Activated CD8-positive, alpha-beta memory T cell treated with anti-CD3 and anti-CD28 coated beads for 36 hours (primary cell): ENCODE measurements around the gene RNF214. TPM values are rescaled to one million over a fixed set of nuclear protein-coding genes. Genes with fewer than 3 reads are reported as not detected.

Experiments used
- CTCF ChIA-PET: fragments of 350-600 bp; sonication (Branson Sonifier 250); formaldehyde crosslinking; loops from one replicate; lab custom pipeline; 2021; ENCODE audit warnings: antibody characterized with exemption; lab: Charles Lee
- POLR2A ChIA-PET: fragments of 350-600 bp; sonication (Branson Sonifier 250); formaldehyde crosslinking; loops from one replicate; lab custom pipeline; 2021; ENCODE audit warnings: antibody characterized with exemption; lab: Charles Lee
- total RNA-seq, 2 experiments: library from RNA; stranded (reverse); gene quantifications; one replicate each; pipeline ENCODE4 v1.2.3, GENCODE V29; 2021

RNF214 gene
- total RNA-seq, 2 experiments from 2014 or later = 19.7 to 22.9 TPM

GRCh38 chr11:117296881-117297280 is 64.4 kb downstream of the RNF214 start:
- POLR2A ChIA-PET = no interaction called here

GRCh38 chr11:117298195-117298594 is 65.7 kb downstream of the RNF214 start:
- POLR2A ChIA-PET = no interaction called here
- CTCF ChIA-PET = no interaction called here

More at GRCh38 chr11:117296881-117297280, 64.4 kb downstream of the RNF214 start:
- CTCF ChIA-PET = no interaction called here

- POLR2A ChIA-PET = no interaction called here
- CTCF ChIA-PET = no interaction called here
Measured at GRCh38 chr11:117299351-117300282, 67.1 kb downstream of the RNF214 start.

DNA sequence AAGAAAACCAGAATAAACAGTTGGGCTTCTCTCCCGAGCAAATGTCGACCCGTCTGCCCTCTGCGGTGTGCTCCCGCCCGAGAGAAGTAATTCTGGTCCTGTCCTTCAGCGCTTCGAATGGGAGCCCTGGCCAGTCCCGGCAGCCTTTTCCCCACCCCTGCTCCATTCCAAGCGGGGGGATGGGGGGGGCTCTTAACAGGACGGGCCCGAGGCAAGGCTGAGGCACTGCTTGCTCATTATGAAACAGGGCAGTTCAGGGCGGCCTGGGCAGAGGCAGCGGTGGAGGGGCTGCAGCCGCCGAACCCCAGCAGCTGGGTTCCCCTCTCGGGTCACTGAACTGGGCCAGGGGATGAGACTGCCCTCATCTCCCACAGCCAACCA is 67.8 kb downstream of the RNF214 start:
- POLR2A ChIA-PET = no interaction called here
- CTCF ChIA-PET = no interaction called here

- CTCF ChIA-PET = no interaction called here
- POLR2A ChIA-PET = no interaction called here
Measured at GRCh38 chr11:117300773-117301172, 68.3 kb downstream of the RNF214 start.

DNA sequence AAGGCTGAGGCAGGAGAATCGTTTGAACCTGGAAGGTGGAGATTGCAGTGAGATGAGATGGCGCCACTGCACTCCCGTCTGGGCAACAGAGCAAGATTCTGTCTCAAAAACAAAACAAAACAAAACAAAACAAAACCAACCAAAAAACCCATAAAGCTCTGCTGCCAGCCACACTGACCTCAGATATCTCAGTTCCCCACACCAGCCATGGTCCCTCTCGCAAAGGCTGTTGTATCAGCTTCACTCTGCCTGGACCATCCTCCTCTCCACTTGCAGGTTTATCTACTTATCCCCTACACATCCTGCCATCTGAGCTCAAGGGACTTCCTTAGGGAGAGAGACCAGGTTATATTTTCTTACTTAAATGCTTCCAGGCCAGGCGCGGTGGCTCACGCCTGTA is 69.8 kb downstream of the RNF214 start:
- POLR2A ChIA-PET = no interaction called here
- CTCF ChIA-PET = no interaction called here

DNA sequence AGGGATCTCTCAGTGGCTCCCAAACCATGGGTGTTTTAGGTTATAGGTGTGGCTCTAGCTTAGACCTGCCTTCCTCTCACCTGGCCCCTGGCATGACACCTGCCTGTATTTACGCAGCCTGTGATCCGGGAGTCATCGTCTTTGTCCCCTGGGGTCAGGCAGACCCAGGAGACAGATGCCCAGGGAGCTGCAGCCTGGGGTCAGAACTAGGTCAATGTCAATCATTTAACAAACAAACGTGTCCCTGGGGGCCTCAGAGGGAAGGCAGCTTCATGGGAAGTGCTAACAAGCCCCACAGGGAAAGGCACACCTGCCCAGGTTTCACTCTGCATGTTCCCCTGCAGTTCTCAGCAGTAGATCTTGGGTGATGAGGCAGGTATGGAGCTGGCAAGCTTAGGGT is 70.6 kb downstream of the RNF214 start:
- ChIA-PET POLR2A (no interaction called here), CTCF (no interaction called here)

DNA sequence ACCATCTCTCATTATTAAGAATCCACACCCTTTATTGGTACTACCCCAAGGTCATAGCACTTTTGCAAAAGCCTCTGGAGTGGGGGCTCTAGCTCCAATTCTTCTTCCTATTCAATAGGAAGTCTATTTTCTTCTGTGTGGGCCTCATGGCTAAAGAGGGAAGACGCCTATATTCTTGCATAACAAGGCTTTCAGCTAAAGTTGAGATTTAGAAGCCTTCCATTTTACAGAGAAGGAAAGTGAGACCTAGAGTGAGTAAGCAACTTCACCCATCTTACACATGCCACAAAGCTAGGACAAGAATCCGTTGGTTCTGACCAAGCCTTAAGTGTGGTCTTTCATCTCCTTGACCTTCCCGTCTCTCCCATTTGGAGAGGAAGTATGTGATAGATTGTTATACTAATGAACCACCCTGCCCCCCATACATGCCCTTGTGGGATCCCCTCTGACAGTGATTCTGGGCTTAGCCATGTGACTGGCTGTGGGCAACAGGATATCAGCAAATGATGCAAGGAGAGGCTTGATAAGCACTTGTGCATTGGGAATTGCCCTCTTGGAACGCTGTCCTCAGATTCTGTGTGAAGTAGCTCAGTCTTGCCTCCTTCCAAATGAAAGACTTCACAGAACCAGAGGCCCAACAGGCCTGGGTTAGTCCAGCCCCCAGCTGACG is 71.3 kb downstream of the RNF214 start:
- ChIA-PET POLR2A (interaction anchor here (0.6 kb wide), 1 partner anchor 14 kb away, joined by 3 read pairs; no protein-coding TSS in a partner anchor), CTCF (no interaction called here)

DNA sequence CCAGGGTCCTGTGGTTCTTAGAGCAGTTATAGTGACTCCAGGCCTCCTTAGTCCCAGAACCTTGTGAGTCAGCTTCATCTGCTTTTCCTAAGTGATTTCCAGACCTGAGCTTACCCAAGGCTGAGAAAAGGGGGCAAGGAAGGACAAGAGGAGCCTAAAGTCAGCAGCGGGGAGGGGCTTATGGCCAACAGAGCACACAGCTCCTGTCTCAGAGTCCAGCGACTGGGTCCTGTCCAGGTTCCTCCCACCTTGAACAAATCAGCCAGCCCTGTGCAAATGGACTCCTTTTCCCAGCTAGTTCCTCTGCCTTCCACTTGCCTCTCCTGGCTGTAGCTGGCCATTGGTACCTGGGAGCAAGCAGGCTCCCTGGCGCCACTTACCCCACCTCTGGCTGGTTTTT is 72.7 kb downstream of the RNF214 start:
- ChIA-PET CTCF (interaction anchor here (0.7 kb wide), 1 partner anchor 46 kb away, joined by 3 read pairs; no protein-coding TSS in a partner anchor), POLR2A (no interaction called here)

DNA sequence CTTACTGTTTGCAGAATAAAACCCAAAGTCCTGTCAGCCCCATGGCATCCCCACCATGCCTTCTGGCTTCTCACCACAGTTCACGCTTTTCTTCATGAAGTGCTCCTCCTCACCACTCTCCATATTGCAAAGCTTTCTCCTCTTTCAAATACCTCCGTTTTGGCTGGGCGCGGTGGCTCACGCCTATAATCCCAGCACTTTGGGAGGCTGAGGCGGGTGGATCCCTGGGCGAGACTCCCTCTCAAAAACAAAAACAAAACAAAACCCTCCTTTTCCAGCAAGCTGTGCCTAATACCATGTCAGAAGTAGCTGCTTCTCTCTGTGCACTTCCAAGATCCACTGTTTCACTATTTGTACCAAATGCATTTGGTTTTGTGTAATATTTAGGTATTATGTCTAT is 76.8 kb downstream of the RNF214 start:
- CTCF ChIA-PET = no interaction called here
- POLR2A ChIA-PET = no interaction called here

GRCh38 chr11:117313091-117313490 is 80.6 kb downstream of the RNF214 start:
- CTCF ChIA-PET = no interaction called here
- POLR2A ChIA-PET = no interaction called here

GRCh38 chr11:117313828-117314768 is 81.6 kb downstream of the RNF214 start:
- POLR2A ChIA-PET = no interaction called here

GRCh38 chr11:117314840-117315239 is 82.4 kb downstream of the RNF214 start:
- ChIA-PET POLR2A (interaction anchor here (0.5 kb wide), 1 partner anchor 21 kb away, joined by 3 read pairs; no protein-coding TSS in a partner anchor), CTCF (interaction anchor here (1.5 kb wide), 1 partner anchor 88 kb away, joined by 3 read pairs; no protein-coding TSS in a partner anchor)

More at GRCh38 chr11:117313828-117314768, 81.6 kb downstream of the RNF214 start:
- CTCF ChIA-PET = no interaction called here

- POLR2A ChIA-PET = interaction anchor here (0.5 kb wide), 1 partner anchor 20 kb away, joined by 3 read pairs; no protein-coding TSS in a partner anchor
- CTCF ChIA-PET = interaction anchor here (1.5 kb wide), 1 partner anchor 89 kb away, joined by 3 read pairs; no protein-coding TSS in a partner anchor
Measured at GRCh38 chr11:117315285-117316196, 83.1 kb downstream of the RNF214 start.

DNA sequence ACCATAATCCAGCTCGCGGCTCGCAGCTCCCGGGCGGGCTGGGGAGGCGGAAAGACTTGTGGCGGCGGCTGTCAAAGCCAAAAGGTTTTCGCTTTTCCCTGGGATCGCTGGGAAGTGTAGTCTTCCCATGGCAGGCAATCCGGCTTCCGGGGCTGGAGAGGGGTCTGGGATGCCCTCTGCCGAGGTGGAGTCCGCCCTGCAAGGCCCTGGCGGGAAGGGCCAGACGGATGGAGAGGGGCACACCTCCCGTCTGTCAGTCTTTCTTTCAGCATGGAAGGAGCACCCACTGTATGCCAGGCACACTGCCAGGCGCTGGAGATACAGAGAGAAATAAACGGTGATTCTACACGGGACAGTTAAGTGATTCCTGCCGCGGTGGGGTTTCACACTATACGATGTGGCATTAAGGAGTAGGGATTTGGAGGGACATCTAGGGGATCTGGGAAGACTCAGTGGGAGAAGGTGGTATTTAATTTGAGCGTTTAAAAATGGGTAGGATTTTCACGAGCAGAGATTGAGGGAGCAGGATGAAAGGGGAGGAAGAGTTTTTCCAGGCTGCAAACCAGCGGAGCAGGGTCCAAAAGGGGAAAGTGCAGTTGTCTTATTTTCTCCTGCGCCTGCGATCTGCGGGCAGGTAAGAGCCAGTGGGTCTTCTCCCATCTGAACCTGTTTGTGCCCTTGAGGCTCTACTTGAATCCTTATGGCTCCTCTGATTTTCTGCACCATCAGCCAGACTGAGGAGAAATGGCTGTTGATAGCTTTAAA is 83.9 kb downstream of the RNF214 start, which contains the start of gene BACE1:
Gene BACE1 (minus strand): TSS at position 60 of the 765 bp plus-strand sequence. CDS start 461 bp downstream, outside the sequence.
- ChIA-PET POLR2A (no interaction called here), CTCF (interaction anchor here (1.5 kb wide), 1 partner anchor 90 kb away, joined by 3 read pairs; no protein-coding TSS in a partner anchor)

DNA sequence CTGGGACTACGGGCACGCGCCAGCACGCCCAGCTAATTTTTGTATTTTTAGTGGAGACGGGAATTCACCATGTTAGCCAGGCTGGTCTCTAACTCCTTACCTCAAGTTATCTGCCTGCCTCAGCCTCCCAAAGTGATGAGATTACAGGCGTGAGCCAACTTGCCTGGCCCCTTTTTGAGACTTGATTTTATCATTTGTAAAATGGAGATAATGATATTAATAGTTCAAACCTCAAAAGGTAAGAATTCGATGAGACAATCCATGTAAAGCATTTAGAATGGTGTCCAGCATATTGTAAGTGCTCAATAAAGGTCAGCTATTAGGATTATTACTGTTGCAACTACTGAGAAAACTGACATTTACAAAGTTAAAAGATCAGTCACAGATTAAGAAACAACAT is 86.3 kb downstream of the RNF214 start:
- ChIA-PET POLR2A (no interaction called here), CTCF (no interaction called here)

DNA sequence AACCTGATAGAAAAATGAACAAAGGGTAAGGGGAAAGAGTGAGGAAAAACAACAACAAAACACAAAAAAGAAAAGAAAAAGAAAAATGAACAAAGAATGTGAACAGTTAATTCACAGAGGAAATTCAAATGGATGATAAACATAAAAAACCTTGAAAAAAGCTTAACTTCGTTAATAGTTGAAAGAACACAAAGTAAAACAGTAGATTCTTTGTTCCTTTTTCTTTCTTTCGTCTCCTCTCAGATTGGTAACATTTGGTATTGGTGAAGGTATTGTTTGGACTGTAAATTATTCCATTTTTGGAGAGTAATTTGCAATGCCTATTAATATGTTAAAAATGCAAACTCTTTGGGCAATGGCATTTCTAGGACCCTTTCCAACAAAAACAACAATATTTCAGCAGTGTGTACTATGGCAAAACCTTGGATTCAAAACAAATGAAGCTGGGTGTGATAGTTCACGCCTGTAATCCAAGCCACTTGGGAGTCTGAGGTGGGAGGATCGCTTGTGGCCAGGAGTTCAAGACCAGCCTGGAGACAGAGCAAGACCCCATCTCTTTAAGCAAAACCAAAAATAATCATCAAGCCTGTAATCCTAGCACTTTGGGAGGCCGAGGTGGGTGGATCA is 86.9 kb downstream of the RNF214 start:
- POLR2A ChIA-PET = no interaction called here
- CTCF ChIA-PET = no interaction called here
